ENCODE measurements around the gene PRPH. TPM values are rescaled to one million over a fixed set of nuclear protein-coding genes. Genes with fewer than 3 reads are reported as not detected.

PRPH gene
- total and polyA plus RNA-seq, 9 of the 15 experiments (the other 6 are each of a cell fraction or from before 2014, with no cell fraction given) = 0.27 to 1.9 (median 1.3) TPM; not detected in 1

DNA sequence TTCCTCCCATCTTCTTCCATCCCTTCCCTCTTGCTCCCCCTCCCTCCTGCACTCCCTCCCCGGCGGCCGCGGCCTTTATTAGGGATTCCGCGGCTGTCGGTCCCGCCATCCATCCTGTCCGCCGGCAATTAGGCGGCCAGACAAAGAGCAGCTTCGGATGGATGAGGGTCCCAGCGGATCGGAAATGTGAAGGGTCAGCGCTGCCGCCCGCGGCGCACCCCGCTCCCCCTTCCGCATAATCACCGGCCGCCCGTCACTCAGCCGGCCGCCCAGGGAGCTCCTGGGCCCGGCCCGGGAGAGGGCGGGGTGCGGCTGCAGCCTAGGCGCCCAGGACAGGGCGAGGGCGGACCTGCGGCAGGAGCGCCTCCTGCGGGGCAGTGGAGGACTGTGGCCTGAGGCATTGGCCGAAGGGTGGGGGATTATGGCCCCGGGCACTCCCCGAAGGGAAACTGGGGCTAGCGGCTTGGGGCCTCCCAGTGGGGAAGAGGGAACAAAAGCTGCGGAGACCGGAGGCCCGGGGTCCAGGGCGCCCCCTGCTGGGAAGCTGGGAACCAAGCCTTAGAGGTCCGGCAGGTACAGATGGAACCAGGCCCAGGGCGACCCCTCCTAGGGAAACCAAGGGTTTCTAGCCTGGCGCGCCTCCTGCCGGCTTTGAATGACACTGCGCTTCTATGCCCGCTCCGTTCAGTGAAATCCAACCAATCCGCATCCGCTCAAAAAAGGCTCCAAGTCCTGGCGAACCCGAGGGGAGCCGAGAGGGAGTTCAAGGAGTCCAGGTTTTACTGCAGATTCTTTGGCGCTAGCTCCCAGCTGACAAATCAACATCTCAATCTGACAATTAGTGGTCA is 47.3 kb downstream of the PRPH start (continued):
- TF ChIP-seq, protein P1, sequence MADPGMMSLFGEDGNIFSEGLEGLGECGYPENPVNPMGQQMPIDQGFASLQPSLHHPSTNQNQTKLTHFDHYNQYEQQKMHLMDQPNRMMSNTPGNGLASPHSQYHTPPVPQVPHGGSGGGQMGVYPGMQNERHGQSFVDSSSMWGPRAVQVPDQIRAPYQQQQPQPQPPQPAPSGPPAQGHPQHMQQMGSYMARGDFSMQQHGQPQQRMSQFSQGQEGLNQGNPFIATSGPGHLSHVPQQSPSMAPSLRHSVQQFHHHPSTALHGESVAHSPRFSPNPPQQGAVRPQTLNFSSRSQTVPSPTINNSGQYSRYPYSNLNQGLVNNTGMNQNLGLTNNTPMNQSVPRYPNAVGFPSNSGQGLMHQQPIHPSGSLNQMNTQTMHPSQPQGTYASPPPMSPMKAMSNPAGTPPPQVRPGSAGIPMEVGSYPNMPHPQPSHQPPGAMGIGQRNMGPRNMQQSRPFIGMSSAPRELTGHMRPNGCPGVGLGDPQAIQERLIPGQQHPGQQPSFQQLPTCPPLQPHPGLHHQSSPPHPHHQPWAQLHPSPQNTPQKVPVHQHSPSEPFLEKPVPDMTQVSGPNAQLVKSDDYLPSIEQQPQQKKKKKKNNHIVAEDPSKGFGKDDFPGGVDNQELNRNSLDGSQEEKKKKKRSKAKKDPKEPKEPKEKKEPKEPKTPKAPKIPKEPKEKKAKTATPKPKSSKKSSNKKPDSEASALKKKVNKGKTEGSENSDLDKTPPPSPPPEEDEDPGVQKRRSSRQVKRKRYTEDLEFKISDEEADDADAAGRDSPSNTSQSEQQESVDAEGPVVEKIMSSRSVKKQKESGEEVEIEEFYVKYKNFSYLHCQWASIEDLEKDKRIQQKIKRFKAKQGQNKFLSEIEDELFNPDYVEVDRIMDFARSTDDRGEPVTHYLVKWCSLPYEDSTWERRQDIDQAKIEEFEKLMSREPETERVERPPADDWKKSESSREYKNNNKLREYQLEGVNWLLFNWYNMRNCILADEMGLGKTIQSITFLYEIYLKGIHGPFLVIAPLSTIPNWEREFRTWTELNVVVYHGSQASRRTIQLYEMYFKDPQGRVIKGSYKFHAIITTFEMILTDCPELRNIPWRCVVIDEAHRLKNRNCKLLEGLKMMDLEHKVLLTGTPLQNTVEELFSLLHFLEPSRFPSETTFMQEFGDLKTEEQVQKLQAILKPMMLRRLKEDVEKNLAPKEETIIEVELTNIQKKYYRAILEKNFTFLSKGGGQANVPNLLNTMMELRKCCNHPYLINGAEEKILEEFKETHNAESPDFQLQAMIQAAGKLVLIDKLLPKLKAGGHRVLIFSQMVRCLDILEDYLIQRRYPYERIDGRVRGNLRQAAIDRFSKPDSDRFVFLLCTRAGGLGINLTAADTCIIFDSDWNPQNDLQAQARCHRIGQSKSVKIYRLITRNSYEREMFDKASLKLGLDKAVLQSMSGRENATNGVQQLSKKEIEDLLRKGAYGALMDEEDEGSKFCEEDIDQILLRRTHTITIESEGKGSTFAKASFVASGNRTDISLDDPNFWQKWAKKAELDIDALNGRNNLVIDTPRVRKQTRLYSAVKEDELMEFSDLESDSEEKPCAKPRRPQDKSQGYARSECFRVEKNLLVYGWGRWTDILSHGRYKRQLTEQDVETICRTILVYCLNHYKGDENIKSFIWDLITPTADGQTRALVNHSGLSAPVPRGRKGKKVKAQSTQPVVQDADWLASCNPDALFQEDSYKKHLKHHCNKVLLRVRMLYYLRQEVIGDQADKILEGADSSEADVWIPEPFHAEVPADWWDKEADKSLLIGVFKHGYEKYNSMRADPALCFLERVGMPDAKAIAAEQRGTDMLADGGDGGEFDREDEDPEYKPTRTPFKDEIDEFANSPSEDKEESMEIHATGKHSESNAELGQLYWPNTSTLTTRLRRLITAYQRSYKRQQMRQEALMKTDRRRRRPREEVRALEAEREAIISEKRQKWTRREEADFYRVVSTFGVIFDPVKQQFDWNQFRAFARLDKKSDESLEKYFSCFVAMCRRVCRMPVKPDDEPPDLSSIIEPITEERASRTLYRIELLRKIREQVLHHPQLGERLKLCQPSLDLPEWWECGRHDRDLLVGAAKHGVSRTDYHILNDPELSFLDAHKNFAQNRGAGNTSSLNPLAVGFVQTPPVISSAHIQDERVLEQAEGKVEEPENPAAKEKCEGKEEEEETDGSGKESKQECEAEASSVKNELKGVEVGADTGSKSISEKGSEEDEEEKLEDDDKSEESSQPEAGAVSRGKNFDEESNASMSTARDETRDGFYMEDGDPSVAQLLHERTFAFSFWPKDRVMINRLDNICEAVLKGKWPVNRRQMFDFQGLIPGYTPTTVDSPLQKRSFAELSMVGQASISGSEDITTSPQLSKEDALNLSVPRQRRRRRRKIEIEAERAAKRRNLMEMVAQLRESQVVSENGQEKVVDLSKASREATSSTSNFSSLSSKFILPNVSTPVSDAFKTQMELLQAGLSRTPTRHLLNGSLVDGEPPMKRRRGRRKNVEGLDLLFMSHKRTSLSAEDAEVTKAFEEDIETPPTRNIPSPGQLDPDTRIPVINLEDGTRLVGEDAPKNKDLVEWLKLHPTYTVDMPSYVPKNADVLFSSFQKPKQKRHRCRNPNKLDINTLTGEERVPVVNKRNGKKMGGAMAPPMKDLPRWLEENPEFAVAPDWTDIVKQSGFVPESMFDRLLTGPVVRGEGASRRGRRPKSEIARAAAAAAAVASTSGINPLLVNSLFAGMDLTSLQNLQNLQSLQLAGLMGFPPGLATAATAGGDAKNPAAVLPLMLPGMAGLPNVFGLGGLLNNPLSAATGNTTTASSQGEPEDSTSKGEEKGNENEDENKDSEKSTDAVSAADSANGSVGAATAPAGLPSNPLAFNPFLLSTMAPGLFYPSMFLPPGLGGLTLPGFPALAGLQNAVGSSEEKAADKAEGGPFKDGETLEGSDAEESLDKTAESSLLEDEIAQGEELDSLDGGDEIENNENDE (IDR thresholded peaks at IDR 0.05; ENCODE audit: low read depth, low read length) = no peak
- TF ChIP-seq, protein P2, sequence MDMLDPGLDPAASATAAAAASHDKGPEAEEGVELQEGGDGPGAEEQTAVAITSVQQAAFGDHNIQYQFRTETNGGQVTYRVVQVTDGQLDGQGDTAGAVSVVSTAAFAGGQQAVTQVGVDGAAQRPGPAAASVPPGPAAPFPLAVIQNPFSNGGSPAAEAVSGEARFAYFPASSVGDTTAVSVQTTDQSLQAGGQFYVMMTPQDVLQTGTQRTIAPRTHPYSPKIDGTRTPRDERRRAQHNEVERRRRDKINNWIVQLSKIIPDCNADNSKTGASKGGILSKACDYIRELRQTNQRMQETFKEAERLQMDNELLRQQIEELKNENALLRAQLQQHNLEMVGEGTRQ (CRISPR knock-in tag; IDR thresholded peaks at IDR 0.05) = no peak
- TF ChIP-seq, protein P3, sequence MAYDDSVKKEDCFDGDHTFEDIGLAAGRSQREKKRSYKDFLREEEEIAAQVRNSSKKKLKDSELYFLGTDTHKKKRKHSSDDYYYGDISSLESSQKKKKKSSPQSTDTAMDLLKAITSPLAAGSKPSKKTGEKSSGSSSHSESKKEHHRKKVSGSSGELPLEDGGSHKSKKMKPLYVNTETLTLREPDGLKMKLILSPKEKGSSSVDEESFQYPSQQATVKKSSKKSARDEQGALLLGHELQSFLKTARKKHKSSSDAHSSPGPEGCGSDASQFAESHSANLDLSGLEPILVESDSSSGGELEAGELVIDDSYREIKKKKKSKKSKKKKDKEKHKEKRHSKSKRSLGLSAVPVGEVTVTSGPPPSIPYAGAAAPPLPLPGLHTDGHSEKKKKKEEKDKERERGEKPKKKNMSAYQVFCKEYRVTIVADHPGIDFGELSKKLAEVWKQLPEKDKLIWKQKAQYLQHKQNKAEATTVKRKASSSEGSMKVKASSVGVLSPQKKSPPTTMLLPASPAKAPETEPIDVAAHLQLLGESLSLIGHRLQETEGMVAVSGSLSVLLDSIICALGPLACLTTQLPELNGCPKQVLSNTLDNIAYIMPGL (CRISPR knock-in tag; IDR thresholded peaks at IDR 0.05) = 0 out of 2 replicates have a peak, but pooled peaks have one; percentile 34
- TF ChIP-seq ZNF140 (CRISPR knock-in tag; IDR thresholded peaks at IDR 0.05) (no peak), GATAD2B (IDR thresholded peaks at IDR 0.05; ENCODE audit: borderline replicate concordance) (no peak), ZNF75A (CRISPR knock-in tag; IDR thresholded peaks at IDR 0.05) (no peak)
- TF ChIP-seq, protein P4, sequence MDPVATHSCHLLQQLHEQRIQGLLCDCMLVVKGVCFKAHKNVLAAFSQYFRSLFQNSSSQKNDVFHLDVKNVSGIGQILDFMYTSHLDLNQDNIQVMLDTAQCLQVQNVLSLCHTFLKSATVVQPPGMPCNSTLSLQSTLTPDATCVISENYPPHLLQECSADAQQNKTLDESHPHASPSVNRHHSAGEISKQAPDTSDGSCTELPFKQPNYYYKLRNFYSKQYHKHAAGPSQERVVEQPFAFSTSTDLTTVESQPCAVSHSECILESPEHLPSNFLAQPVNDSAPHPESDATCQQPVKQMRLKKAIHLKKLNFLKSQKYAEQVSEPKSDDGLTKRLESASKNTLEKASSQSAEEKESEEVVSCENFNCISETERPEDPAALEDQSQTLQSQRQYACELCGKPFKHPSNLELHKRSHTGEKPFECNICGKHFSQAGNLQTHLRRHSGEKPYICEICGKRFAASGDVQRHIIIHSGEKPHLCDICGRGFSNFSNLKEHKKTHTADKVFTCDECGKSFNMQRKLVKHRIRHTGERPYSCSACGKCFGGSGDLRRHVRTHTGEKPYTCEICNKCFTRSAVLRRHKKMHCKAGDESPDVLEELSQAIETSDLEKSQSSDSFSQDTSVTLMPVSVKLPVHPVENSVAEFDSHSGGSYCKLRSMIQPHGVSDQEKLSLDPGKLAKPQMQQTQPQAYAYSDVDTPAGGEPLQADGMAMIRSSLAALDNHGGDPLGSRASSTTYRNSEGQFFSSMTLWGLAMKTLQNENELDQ (CRISPR knock-in tag; IDR thresholded peaks at IDR 0.05; ENCODE audit: borderline replicate concordance) = no peak
- TF ChIP-seq, protein P5, sequence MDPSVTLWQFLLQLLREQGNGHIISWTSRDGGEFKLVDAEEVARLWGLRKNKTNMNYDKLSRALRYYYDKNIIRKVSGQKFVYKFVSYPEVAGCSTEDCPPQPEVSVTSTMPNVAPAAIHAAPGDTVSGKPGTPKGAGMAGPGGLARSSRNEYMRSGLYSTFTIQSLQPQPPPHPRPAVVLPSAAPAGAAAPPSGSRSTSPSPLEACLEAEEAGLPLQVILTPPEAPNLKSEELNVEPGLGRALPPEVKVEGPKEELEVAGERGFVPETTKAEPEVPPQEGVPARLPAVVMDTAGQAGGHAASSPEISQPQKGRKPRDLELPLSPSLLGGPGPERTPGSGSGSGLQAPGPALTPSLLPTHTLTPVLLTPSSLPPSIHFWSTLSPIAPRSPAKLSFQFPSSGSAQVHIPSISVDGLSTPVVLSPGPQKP (CRISPR knock-in tag; IDR thresholded peaks at IDR 0.05) = no peak

All from K562 (cell line).